HUES6 (cell line): ENCODE data around the gene LRRC42.
A peak's percentile ranks its signal among the peaks of the same experiment; 100 is the strongest.
"Not testable (repeated sequence)": the region's sequence is repeated elsewhere in the genome, so short reads cannot be mapped to it uniquely, and the experiment has no call there.

Experiments used
- H3K27ac ChIP-seq: 2 replicates; pipeline ENCODE4 v1.7.0; 2013; ENCODE audit warnings: low read depth, mild to moderate bottlenecking, low read length, inconsistent platforms
- H3K27me3 ChIP-seq: 2 replicates; pipeline ENCODE4 v1.6.1; 2013; ENCODE audit warnings: low read length; ENCODE audit not compliant: control insufficient read depth, insufficient read depth
- H3K36me3 ChIP-seq: 2 replicates; pipeline ENCODE4 v1.6.1; 2013; ENCODE audit warnings: low read length; ENCODE audit not compliant: control insufficient read depth, insufficient read depth
- H3K4me1 ChIP-seq: 2 replicates; pipeline ENCODE4 v1.6.1; 2013; ENCODE audit warnings: low read length; ENCODE audit not compliant: control insufficient read depth, insufficient read depth
- H3K4me3 ChIP-seq: 2 replicates; pipeline ENCODE4 v1.5.1; 2013; ENCODE audit warnings: low read depth, low read length
- H3K9ac ChIP-seq: one replicate; pipeline ENCODE4 v1.6.1; 2013; ENCODE audit warnings: mild to moderate bottlenecking, low read length
- H3K9me3 ChIP-seq: 2 replicates; pipeline ENCODE4 v1.6.1; 2013; ENCODE audit warnings: low read depth, low read length; ENCODE audit not compliant: control insufficient read depth, insufficient read depth

LRRC42 gene

GRCh38 chr1:53971718-53972117 lies 25.6 kb downstream of the LRRC42 start:
- no peak overlapping the region for H3K9ac ChIP-seq
- no peaks in the 10 kb centered on the region for H3K27me3 ChIP-seq
- H3K9me3 ChIP-seq = no peaks in the 10 kb centered on the region
- no peaks in the 10 kb centered on the region for H3K4me1 ChIP-seq
- H3K27ac ChIP-seq = no peak overlapping the region
- H3K4me3 ChIP-seq = no peak overlapping the region
- peaks cover 35% of the 10 kb centered on the region for H3K36me3 ChIP-seq

- Histone ChIP-seq H3K9me3 (no peaks in the 10 kb centered on the region), H3K27ac (no peak overlapping the region), H3K27me3 (no peaks in the 10 kb centered on the region), H3K9ac (no peak overlapping the region), H3K36me3 (peaks cover 4% of the 10 kb centered on the region; the same call in 1 of the 2 replicates), H3K4me3 (no peak overlapping the region), H3K4me1 (no peaks in the 10 kb centered on the region)
These were observed 29.7 kb downstream of the LRRC42 start for GRCh38 chr1:53975861-53976260.

- Histone ChIP-seq H3K4me3 (no peak overlapping the region), H3K9me3 (no peaks in the 10 kb centered on the region), H3K4me1 (peaks cover 21% of the 10 kb centered on the region), H3K27me3 (no peaks in the 10 kb centered on the region), H3K9ac (no peak overlapping the region), H3K36me3 (no peaks in the 10 kb centered on the region), H3K27ac (no peak overlapping the region)
These were observed 33.7 kb downstream of the LRRC42 start for GRCh38 chr1:53979712-53980450.

GRCh38 chr1:53981220-53981619 lies 35.1 kb downstream of the LRRC42 start:
- H3K4me1 ChIP-seq = peaks cover 21% of the 10 kb centered on the region
- no peak overlapping the region for H3K9ac ChIP-seq
- H3K9me3 ChIP-seq = no peaks in the 10 kb centered on the region
- no peaks in the 10 kb centered on the region for H3K27me3 ChIP-seq
- no peak overlapping the region for H3K4me3 ChIP-seq
- no peak overlapping the region for H3K27ac ChIP-seq
- no peaks in the 10 kb centered on the region for H3K36me3 ChIP-seq

GRCh38 chr1:53982034-53982762 lies 36.0 kb downstream of the LRRC42 start:
- Histone ChIP-seq H3K4me3 (peak overlapping the region; percentile 37), H3K9ac (peak overlapping the region; percentile 47), H3K27ac (no peak overlapping the region; the same call in 1 of the 2 replicates), H3K36me3 (no peaks in the 10 kb centered on the region), H3K27me3 (no peaks in the 10 kb centered on the region), H3K9me3 (no peaks in the 10 kb centered on the region), H3K4me1 (peaks cover 21% of the 10 kb centered on the region)

GRCh38 chr1:53982763-53983104 lies 36.6 kb downstream of the LRRC42 start:
- Histone ChIP-seq H3K4me3 (peak overlapping the region; percentile 37), H3K9me3 (no peaks in the 10 kb centered on the region), H3K4me1 (peaks cover 21% of the 10 kb centered on the region), H3K36me3 (no peaks in the 10 kb centered on the region), H3K27me3 (no peaks in the 10 kb centered on the region), H3K27ac (no peak overlapping the region), H3K9ac (no peak overlapping the region)

- Histone ChIP-seq H3K27ac (no peak overlapping the region), H3K9ac (no peak overlapping the region)
These were observed 38.6 kb downstream of the LRRC42 start for GRCh38 chr1:53984726-53985125.

GRCh38 chr1:53986458-53986857 lies 40.3 kb downstream of the LRRC42 start:
- Histone ChIP-seq H3K27me3 (no peaks in the 10 kb centered on the region), H3K36me3 (no peaks in the 10 kb centered on the region), H3K9me3 (no peaks in the 10 kb centered on the region), H3K4me3 (no peak overlapping the region), H3K9ac (no peak overlapping the region), H3K27ac (no peak overlapping the region), H3K4me1 (peaks cover 17% of the 10 kb centered on the region)

More at GRCh38 chr1:53984726-53985125, 38.6 kb downstream of the LRRC42 start:
- H3K27me3 ChIP-seq = no peaks in the 10 kb centered on the region
- no peak overlapping the region for H3K4me3 ChIP-seq
- no peaks in the 10 kb centered on the region for H3K9me3 ChIP-seq
- no peaks in the 10 kb centered on the region for H3K36me3 ChIP-seq
- H3K4me1 ChIP-seq = peaks cover 21% of the 10 kb centered on the region

- H3K27me3 ChIP-seq = no peaks in the 10 kb centered on the region
- H3K9ac ChIP-seq = no peak overlapping the region
- H3K36me3 ChIP-seq = no peaks in the 10 kb centered on the region
- H3K4me1 ChIP-seq = peaks cover 5% of the 10 kb centered on the region
- no peak overlapping the region for H3K27ac ChIP-seq
- 0 out of 2 replicates have a peak, but pooled peaks cover 3% of the 10 kb centered on the region for H3K9me3 ChIP-seq
- H3K4me3 ChIP-seq = no peak overlapping the region
These were observed 41.7 kb downstream of the LRRC42 start for GRCh38 chr1:53987880-53988279.

GRCh38 chr1:53992085-53992874 lies 46.1 kb downstream of the LRRC42 start:
- H3K4me3 ChIP-seq = no peak overlapping the region
- no peaks in the 10 kb centered on the region for H3K4me1 ChIP-seq
- no peak overlapping the region for H3K27ac ChIP-seq
- no peak overlapping the region for H3K9ac ChIP-seq
- H3K9me3 ChIP-seq = 0 out of 2 replicates have a peak, but pooled peaks cover 3% of the 10 kb centered on the region
- no peaks in the 10 kb centered on the region for H3K36me3 ChIP-seq
- H3K27me3 ChIP-seq = no peaks in the 10 kb centered on the region

GRCh38 chr1:53994516-53994915 lies 48.4 kb downstream of the LRRC42 start:
- H3K9me3 ChIP-seq, H3K4me1 ChIP-seq, H3K9ac ChIP-seq, H3K27ac ChIP-seq, H3K36me3 ChIP-seq, H3K27me3 ChIP-seq, H3K4me3 ChIP-seq: not testable (repeated sequence)
